Stimulated activated CD8-positive, alpha-beta memory T cell treated with anti-CD3 and anti-CD28 coated beads, Interleukin-4, amount 100 ng/mL, for 24 hours (primary cell): ENCODE data around the gene MOCS2.
A peak's percentile ranks its signal among the peaks of the same experiment; 100 is the strongest.
"Not testable (repeated sequence)": the region's sequence is repeated elsewhere in the genome, so short reads cannot be mapped to it uniquely, and the experiment has no call there.

Source experiments
- DNase-seq: peaks from one replicate; pipeline ENCODE4 v3.0.0-alpha.2; 2020; ENCODE audit warnings: low read depth

Gene MOCS2, protein sequence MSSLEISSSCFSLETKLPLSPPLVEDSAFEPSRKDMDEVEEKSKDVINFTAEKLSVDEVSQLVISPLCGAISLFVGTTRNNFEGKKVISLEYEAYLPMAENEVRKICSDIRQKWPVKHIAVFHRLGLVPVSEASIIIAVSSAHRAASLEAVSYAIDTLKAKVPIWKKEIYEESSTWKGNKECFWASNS

DNA sequence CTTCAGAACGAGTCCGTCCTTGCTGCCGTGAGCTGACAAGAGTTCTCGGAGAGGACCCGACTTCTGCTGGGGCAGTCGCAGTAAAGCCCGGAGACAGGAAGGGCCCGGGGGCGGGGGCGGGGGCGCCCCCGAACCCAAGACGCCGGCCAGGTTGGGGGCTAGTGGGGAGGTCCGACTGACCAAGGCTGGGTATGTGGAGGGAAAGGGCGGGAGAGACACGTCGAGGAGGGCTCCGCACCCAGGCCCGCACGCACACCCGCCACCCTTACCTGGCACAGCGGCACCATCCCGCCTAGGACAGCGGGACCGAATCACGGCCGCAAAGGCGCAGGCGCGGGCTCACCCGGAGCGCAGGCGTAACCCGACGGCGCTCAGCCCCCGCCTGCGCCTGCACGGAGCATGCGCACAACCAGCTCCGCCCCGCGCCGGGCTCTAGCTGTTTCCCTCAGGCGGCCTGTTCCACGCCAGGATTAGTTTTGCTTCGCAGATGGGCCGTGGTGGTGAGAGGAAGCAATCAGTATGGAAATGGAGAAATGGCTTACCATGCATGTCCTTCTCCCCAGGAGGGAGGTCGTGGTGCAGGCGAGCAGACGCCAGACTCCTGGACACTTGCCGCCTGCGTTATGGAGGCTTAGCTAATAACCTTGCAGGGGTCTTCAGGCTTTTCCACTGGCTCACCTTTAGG, at the start of gene MOCS2:
TSS of gene MOCS2 (minus strand) at position 315 of the 685 bp plus-strand sequence. CDS start 2,583 bp downstream, outside the sequence.
- peak; percentile 87 for DNase-seq

- no peak for DNase-seq
Measured at GRCh38 chr5:53151713-53152458, 42.3 kb upstream of the MOCS2 start.

GRCh38 chr5:53133020-53133419, 23.5 kb upstream of the MOCS2 start:
- DNase-seq = no peak

GRCh38 chr5:53130266-53130665, 20.7 kb upstream of the MOCS2 start:
- DNase-seq = no peak

DNA sequence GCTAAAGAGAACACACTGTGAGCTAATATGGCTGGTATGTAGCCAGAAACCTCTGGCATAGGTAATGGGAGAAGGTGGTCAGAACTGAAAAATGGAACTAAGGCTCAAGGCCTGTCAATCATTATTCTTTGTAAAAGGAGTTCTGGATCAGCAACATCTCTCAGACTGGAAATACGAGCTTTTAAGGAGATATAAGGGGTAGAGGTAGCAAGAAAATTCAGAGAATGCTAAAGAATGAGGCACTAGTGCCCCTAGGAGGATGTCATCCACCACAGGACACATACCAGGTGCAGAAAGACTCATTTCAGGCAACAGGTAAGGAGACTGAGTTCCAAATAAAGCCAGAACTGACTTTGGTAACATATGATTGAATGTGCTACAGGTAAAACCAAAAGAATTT, 18.9 kb upstream of the MOCS2 start:
- DNase-seq = no peak

- no peak for DNase-seq
Measured at GRCh38 chr5:53127107-53127506, 17.6 kb upstream of the MOCS2 start.

DNA sequence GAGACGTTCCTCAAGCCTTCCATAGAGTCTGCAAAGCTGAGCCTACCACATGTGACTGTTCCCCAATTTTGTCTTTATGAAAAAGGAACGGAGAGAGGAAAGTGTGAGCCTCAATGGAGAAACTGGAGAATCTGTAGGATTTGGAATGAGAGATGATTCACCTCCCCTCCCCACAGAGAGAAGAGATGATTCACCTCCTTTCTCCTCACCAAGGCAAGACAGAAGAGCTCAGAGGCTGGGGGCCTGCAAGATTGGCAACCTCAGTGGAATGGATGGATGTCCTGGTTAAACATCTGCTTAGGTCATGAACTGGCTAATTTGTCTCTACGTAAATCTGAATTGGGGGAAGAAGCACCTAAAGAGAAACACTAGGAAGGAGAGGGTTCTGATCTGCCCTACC, 17.0 kb upstream of the MOCS2 start:
- no peak for DNase-seq

DNA sequence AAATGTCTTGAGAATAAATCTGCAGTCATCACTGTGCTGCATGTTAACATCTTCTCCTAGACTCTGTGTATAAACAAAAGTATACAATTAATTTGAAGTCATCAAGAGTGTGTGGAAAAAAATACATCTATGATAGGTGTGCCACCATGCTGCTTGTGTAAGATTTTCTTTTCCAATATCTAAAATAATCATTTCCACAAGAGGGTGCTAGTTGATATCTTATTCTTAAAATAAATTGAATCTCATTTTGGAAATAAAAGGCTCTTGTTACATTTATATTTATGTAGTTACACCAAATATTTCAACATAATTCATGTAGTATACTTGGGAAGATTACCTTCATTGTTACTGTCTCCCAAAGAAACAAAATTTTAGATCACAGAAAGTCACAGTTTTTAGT, 14.1 kb upstream of the MOCS2 start:
- no peak for DNase-seq

DNA sequence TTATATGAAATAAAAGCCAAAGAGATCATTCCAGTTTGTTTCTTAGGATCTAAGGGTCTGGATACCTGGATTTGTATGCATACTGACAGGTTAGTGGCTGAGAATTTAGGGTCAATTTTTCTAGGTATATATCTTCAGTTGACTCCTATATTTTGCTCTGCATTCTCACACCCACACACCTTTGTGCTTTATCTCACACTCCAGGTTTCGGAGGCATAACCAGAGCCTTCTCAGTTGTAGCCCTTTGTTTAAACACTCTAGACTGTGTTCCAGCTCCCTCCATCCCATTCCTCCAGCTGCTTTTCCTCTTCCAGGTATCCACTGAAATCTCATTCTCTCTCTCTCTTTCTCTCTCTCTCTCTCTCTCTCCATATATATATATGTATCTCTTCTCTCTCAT, 10.6 kb upstream of the MOCS2 start:
- DNase-seq = no peak

GRCh38 chr5:53118879-53119278, 9.3 kb upstream of the MOCS2 start:
- DNase-seq = no peak

DNA sequence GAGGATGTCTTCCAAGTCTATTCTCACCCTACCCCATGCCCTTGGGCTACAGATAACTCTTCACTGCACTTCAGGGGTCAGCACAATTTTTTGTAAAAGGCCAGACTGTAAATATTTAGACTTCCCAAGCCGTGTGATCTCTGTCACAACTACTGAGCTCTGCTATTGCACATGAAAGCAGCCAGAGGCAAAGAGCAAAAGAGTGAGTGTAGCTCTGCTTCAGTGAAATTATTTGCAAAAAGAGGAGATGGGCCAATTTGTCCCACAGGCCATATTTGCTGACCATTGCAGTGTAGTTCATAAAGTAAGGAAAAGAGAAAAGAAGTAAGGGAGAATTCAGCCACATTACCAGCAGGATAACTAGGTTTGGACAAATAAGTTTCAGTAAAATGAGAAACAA, 7.0 kb upstream of the MOCS2 start:
- no peak for DNase-seq

GRCh38 chr5:53114988-53115387, 5.4 kb upstream of the MOCS2 start:
- no peak for DNase-seq

- no peak for DNase-seq
Measured at GRCh38 chr5:53113947-53114346, 4.4 kb upstream of the MOCS2 start.

- DNase-seq = no peak
Measured at GRCh38 chr5:53112909-53113308, 3.4 kb upstream of the MOCS2 start.

GRCh38 chr5:53112307-53112706, 2.8 kb upstream of the MOCS2 start:
- not testable (repeated sequence) for DNase-seq

DNA sequence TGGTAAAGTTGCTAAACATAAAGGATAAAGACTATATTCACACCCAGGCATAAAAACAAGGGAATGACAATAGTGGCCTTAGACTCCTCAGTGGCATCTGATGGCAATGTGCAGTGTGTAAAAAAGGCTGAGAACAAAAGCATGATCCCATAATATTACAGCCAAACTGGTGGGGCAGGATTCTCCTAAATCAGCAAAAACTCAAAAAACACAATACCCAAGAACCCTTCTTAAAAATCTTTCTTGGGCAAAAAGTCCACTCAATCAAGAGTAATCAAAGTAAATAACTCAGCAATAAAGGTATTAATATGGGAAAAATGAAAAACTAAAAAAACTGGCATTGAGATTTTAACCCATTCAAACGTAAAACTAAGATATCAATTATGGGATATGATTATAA, 1.6 kb upstream of the MOCS2 start:
- DNase-seq = no peak

DNA sequence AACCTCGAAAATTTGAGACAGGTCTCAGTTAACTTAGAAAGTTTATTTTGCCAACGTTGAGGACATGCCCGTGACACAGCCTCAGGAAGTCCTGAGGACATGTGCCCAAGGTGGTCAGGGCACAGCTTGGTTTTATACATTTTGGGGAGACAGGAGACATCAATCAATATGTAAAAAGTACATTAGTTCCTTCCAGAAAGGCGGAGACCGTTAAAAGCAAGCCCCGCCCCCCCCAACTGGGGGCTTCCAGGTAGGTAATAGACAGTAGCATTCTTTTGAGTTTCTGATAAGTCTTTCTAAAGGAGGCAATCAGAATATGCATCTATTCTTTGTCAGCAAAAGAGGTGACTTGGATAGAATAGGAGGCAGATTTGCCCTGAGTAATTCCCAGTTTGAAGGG, 599 bp upstream of the MOCS2 start:
- no peak for DNase-seq

DNA sequence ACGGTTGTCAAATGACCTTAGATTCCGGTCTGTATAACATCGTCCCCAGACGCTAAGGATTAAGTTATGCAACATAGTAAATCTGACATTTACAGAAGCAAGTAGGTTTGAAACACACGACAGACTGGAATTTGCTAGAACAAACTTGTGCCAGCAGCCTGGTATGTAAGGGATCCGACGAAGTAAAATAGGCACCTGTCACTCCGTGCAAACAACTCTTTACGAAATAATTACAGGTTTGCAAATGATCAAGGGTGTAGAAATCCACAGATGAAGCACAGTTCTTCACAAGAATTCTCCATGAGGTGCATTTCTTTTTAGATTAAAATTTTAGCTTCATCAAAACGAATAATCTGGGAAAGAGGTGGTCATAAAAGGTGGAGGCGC, 508 bp downstream of the MOCS2 start:
- no peak for DNase-seq

GRCh38 chr5:53105611-53106300, 3.8 kb downstream of the MOCS2 start:
- no peak for DNase-seq

- DNase-seq = no peak
Measured at GRCh38 chr5:53100606-53101005, 9.0 kb downstream of the MOCS2 start.

DNA sequence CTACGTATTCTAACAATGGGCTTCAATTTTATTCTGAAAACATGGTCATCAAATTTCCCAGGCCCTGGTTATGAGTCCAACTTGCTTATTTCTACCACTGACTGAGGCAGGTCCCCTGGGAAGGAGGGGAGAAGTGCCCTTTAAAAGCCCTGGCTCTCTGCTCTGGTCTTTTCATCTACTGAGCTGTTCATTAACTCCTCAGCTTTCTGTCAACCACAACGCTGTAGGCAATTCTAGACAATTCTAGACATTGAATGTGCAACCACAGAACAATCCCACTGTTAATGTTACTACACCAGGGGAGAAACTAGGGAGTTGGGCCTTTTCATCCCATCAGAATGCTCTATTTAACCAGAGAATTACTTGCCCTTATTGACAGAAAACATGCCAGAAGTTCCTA, 10.0 kb downstream of the MOCS2 start:
- DNase-seq = no peak

- peak; percentile 45 for DNase-seq
Measured at GRCh38 chr5:53095931-53096525, 13.5 kb downstream of the MOCS2 start.
